HG03103 (cell line): ENCODE measurements around the gene COPS6.

ENCODE experiments used
- ATAC-seq: cut with Tn5 transposase; IDR thresholded peaks from one replicate; pipeline ENCODE4 v1.9.1; 2021; ENCODE audit warnings: low read depth; ENCODE audit not compliant: unreplicated experiment

The COPS6 gene

GRCh38 chr7:100079024-100079560 is 9.7 kb upstream of the COPS6 start:
- ATAC-seq, result no peak

- peak; percentile 19 for ATAC-seq
Observed at GRCh38 chr7:100080907-100081534, 7.7 kb upstream of the COPS6 start.

GRCh38 chr7:100081535-100082102 is 7.2 kb upstream of the COPS6 start, which contains the start of gene ZNF3:
TSS of gene ZNF3 (minus strand) at chr7:100081723. CDS start at chr7:100077357, 4,366 bp downstream.
- peak; percentile 76 for ATAC-seq

GRCh38 chr7:100082978-100083377 is 5.8 kb upstream of the COPS6 start:
- no peak for ATAC-seq

GRCh38 chr7:100085515-100085914 is 3.3 kb upstream of the COPS6 start:
- no peak for ATAC-seq

- ATAC-seq, result no peak
Observed at GRCh38 chr7:100087055-100087750, 1.6 kb upstream of the COPS6 start.

GRCh38 chr7:100088095-100088620 is 611 bp upstream of the COPS6 start:
- ATAC-seq, result no peak

GRCh38 chr7:100089458-100090196 is 858 bp downstream of the COPS6 start:
- ATAC-seq, result no peak

- ATAC-seq, result no peak
Observed at GRCh38 chr7:100090527-100091410, 2.0 kb downstream of the COPS6 start.

- ATAC-seq, result no peak
Observed at GRCh38 chr7:100091411-100092181, 2.8 kb downstream of the COPS6 start.

- no peak for ATAC-seq
Observed at GRCh38 chr7:100093054-100093453, 4.3 kb downstream of the COPS6 start.

- no peak for ATAC-seq
Observed at GRCh38 chr7:100093498-100093897, 4.7 kb downstream of the COPS6 start.

- ATAC-seq, result no peak
Observed at GRCh38 chr7:100093925-100094486, 5.2 kb downstream of the COPS6 start.

GRCh38 chr7:100095289-100095688 is 6.5 kb downstream of the COPS6 start:
- ATAC-seq, result no peak

- no peak for ATAC-seq
Observed at GRCh38 chr7:100095704-100096103, 6.9 kb downstream of the COPS6 start.

GRCh38 chr7:100098913-100099312 is 10.1 kb downstream of the COPS6 start:
- ATAC-seq, result no peak

GRCh38 chr7:100099452-100099851 is 10.7 kb downstream of the COPS6 start:
- ATAC-seq, result no peak

GRCh38 chr7:100100420-100101015 is 11.7 kb downstream of the COPS6 start:
- peak; percentile 52 for ATAC-seq
